ENCODE measurements around the gene FBXO47.

FBXO47 gene

GRCh38 chr17:38967290-38967738, at the start of gene FBXO47:
FBXO47 (minus strand) TSS chr17:38967403; CDS start chr17:38963025, 4,378 bp downstream.
- DNase-seq (ENCODE audit: low read depth) = peak; percentile 59
- H3K4me3 ChIP-seq (ENCODE audit: low read length) = peak within 1 kb of the TSS; percentile 29
- TF ChIP-seq CTCF (conservative IDR thresholded peaks at IDR 0.05; ENCODE audit: low read depth, low read length) = peak; percentile 20

GRCh38 chr17:39016193-39017153, 49.3 kb upstream of the FBXO47 start:
- no peak overlapping the region for H3K4me3 ChIP-seq (ENCODE audit: low read length)
- peak; percentile 40 for DNase-seq (ENCODE audit: low read depth)
- TF ChIP-seq CTCF (conservative IDR thresholded peaks at IDR 0.05; ENCODE audit: low read depth, low read length) = no peak

GRCh38 chr17:39015546-39015935, 48.3 kb upstream of the FBXO47 start:
- no peak for DNase-seq (ENCODE audit: low read depth)
- TF ChIP-seq CTCF (conservative IDR thresholded peaks at IDR 0.05; ENCODE audit: low read depth, low read length) = no peak
- no peak overlapping the region for H3K4me3 ChIP-seq (ENCODE audit: low read length)

- no peak for TF ChIP-seq CTCF (conservative IDR thresholded peaks at IDR 0.05; ENCODE audit: low read depth, low read length)
- DNase-seq (ENCODE audit: low read depth) = no peak
- H3K4me3 ChIP-seq (ENCODE audit: low read length) = no peak overlapping the region
Measured at GRCh38 chr17:39014795-39015545, 47.8 kb upstream of the FBXO47 start.

- DNase-seq (ENCODE audit: low read depth) = no peak
- H3K4me3 ChIP-seq (ENCODE audit: low read length) = no peak overlapping the region
- TF ChIP-seq CTCF (conservative IDR thresholded peaks at IDR 0.05; ENCODE audit: low read depth, low read length) = no peak
Measured at GRCh38 chr17:39014044-39014794, 47.0 kb upstream of the FBXO47 start.

GRCh38 chr17:39012725-39013124, 45.5 kb upstream of the FBXO47 start:
- DNase-seq (ENCODE audit: low read depth) = no peak
- TF ChIP-seq CTCF (conservative IDR thresholded peaks at IDR 0.05; ENCODE audit: low read depth, low read length) = no peak
- H3K4me3 ChIP-seq (ENCODE audit: low read length) = no peak overlapping the region
